SJSA1 (cell line): Measurements from ENCODE around the gene MTFR1L. TPM values are rescaled to one million over a fixed set of nuclear protein-coding genes. Genes with fewer than 3 reads are reported as not detected.

ENCODE experiments used
- DNase-seq, 2 experiments: peaks; one replicate each; pipeline ENCODE4 v3.0.0-alpha.2; 2015 to 2020; ENCODE audit warnings: low spot score in 2 of 2, low read depth in 1 of 2
- H3K27ac ChIP-seq: fragments of 250-450 bp; sonication (Bioruptor Pico); 2 replicates; pipeline ENCODE4 v1.5.1; 2020; ENCODE audit warnings: mild to moderate bottlenecking, moderate library complexity
- H3K27me3 ChIP-seq: fragments of 250-450 bp; sonication (Bioruptor Pico); replicated peaks from 2 replicates; pipeline ENCODE4 v1.5.1; 2020; ENCODE audit warnings: mild to moderate bottlenecking, moderate library complexity
- H3K36me3 ChIP-seq: fragments of 250-450 bp; sonication (Bioruptor Pico); 2 replicates; pipeline ENCODE4 v1.5.1; 2020; ENCODE audit warnings: mild to moderate bottlenecking
- H3K4me1 ChIP-seq: fragments of 250-450 bp; sonication (Bioruptor Pico); replicated peaks from 2 replicates; pipeline ENCODE4 v1.6.1; 2021; ENCODE audit warnings: mild to moderate bottlenecking
- H3K4me3 ChIP-seq: fragments of 250-450 bp; sonication (Bioruptor Pico); 2 replicates; pipeline ENCODE4 v1.5.1; 2020; ENCODE audit warnings: mild to moderate bottlenecking
- H3K9me3 ChIP-seq: fragments of 250-450 bp; sonication (Bioruptor Pico); replicated peaks from 2 replicates; pipeline ENCODE4 v1.5.1; 2020; ENCODE audit warnings: mild to moderate bottlenecking
- total RNA-seq: library from RNA; depleted of rRNA; stranded (reverse); fragments of >200 nt; shearing (Covaris generic); gene quantifications from 2 replicates; pipeline ENCODE4 v1.2.3, GENCODE V29; 2014

The MTFR1L gene
- total RNA-seq, 1 experiment from 2014 or later = 51.6 TPM

- H3K27ac ChIP-seq = no peak overlapping the region
- H3K4me3 ChIP-seq = no peak overlapping the region
- H3K27me3 ChIP-seq = no peaks in the 10 kb centered on the region
- H3K9me3 ChIP-seq = no peaks in the 10 kb centered on the region
- DNase-seq = no peak
- H3K4me1 ChIP-seq = peaks cover 3% of the 10 kb centered on the region; the same call in 1 of the 2 replicates
- peaks cover 57% of the 10 kb centered on the region for H3K36me3 ChIP-seq
Measured at GRCh38 chr1:25807480-25808390, 12.0 kb upstream of the MTFR1L start.

- Histone ChIP-seq H3K27me3 (no peaks in the 10 kb centered on the region), H3K4me3 (no peak overlapping the region), H3K36me3 (peaks cover 62% of the 10 kb centered on the region)
Measured at GRCh38 chr1:25808481-25809244, 11.1 kb upstream of the MTFR1L start.

GRCh38 chr1:25809283-25809926 lies 10.3 kb upstream of the MTFR1L start:
- Histone ChIP-seq H3K4me1 (no peaks in the 10 kb centered on the region; the same call in 1 of the 2 replicates), H3K27me3 (no peaks in the 10 kb centered on the region), H3K4me3 (no peak overlapping the region), H3K27ac (no peak overlapping the region), H3K9me3 (no peaks in the 10 kb centered on the region), H3K36me3 (peaks cover 65% of the 10 kb centered on the region)
- no peak for DNase-seq

More at GRCh38 chr1:25808481-25809244, 11.1 kb upstream of the MTFR1L start:
- no peak for DNase-seq
- no peaks in the 10 kb centered on the region for H3K9me3 ChIP-seq
- no peak overlapping the region for H3K27ac ChIP-seq
- peaks cover 3% of the 10 kb centered on the region; the same call in 1 of the 2 replicates for H3K4me1 ChIP-seq

GRCh38 chr1:25809929-25810328 lies 9.8 kb upstream of the MTFR1L start:
- H3K27me3 ChIP-seq = no peaks in the 10 kb centered on the region
- H3K27ac ChIP-seq = no peak overlapping the region
- H3K4me1 ChIP-seq = no peaks in the 10 kb centered on the region; the same call in 1 of the 2 replicates
- DNase-seq = no peak
- no peak overlapping the region for H3K4me3 ChIP-seq
- no peaks in the 10 kb centered on the region for H3K9me3 ChIP-seq
- peaks cover 67% of the 10 kb centered on the region for H3K36me3 ChIP-seq

- no peaks in the 10 kb centered on the region; the same call in 1 of the 2 replicates for H3K4me1 ChIP-seq
- H3K9me3 ChIP-seq = no peaks in the 10 kb centered on the region
- no peak overlapping the region for H3K27ac ChIP-seq
- no peaks in the 10 kb centered on the region for H3K27me3 ChIP-seq
- peak; percentile 55 to 74 for DNase-seq
- peaks cover 64% of the 10 kb centered on the region for H3K36me3 ChIP-seq
- H3K4me3 ChIP-seq = no peak overlapping the region
Measured at GRCh38 chr1:25810341-25811299, 9.1 kb upstream of the MTFR1L start.

- Histone ChIP-seq H3K27ac (no peak overlapping the region), H3K4me1 (no peaks in the 10 kb centered on the region; the same call in 1 of the 2 replicates), H3K27me3 (no peaks in the 10 kb centered on the region), H3K4me3 (no peak overlapping the region), H3K36me3 (peaks cover 62% of the 10 kb centered on the region), H3K9me3 (no peaks in the 10 kb centered on the region)
- DNase-seq = no peak
Measured at GRCh38 chr1:25811384-25812082, 8.2 kb upstream of the MTFR1L start.

- Histone ChIP-seq H3K9me3 (no peaks in the 10 kb centered on the region), H3K27ac (no peak overlapping the region), H3K27me3 (no peaks in the 10 kb centered on the region), H3K36me3 (peaks cover 57% of the 10 kb centered on the region), H3K4me3 (no peak overlapping the region), H3K4me1 (peaks cover 2% of the 10 kb centered on the region)
- DNase-seq = no peak
Measured at GRCh38 chr1:25813071-25813733, 6.6 kb upstream of the MTFR1L start.

GRCh38 chr1:25813734-25814471 lies 5.9 kb upstream of the MTFR1L start:
- no peak for DNase-seq
- Histone ChIP-seq H3K4me3 (no peak overlapping the region), H3K27me3 (no peaks in the 10 kb centered on the region), H3K36me3 (peaks cover 53% of the 10 kb centered on the region), H3K9me3 (no peaks in the 10 kb centered on the region), H3K4me1 (peaks cover 9% of the 10 kb centered on the region), H3K27ac (no peak overlapping the region)

- Histone ChIP-seq H3K27me3 (no peaks in the 10 kb centered on the region), H3K4me3 (no peak overlapping the region), H3K9me3 (no peaks in the 10 kb centered on the region), H3K4me1 (peaks cover 17% of the 10 kb centered on the region), H3K27ac (no peak overlapping the region), H3K36me3 (peaks cover 49% of the 10 kb centered on the region)
- no peak for DNase-seq
Measured at GRCh38 chr1:25814549-25815087, 5.1 kb upstream of the MTFR1L start.

- Histone ChIP-seq H3K27ac (no peak overlapping the region), H3K9me3 (no peaks in the 10 kb centered on the region), H3K4me3 (no peak overlapping the region), H3K27me3 (no peaks in the 10 kb centered on the region), H3K4me1 (peaks cover 17% of the 10 kb centered on the region), H3K36me3 (peaks cover 49% of the 10 kb centered on the region)
- DNase-seq = no peak
Measured at GRCh38 chr1:25815208-25816111, 4.3 kb upstream of the MTFR1L start.
